NCI-H2171 treated with DMSO at 0.1 percent for 48 hours (cell line): Measurements from ENCODE around the gene C17orf107.
"Not testable (repeated sequence)": the region's sequence is repeated elsewhere in the genome, so short reads cannot be mapped to it uniquely, and the experiment has no call there.

Experiments
- DNase-seq: peaks from one replicate; lab custom pipeline; 2025; lab: John Stamatoyannopoulos, UW

C17orf107 gene

GRCh38 chr17:4901108-4901647 lies 1.8 kb downstream of the C17orf107 start:
- no peak for DNase-seq

- DNase-seq: no peak
These were observed 2.5 kb downstream of the C17orf107 start for GRCh38 chr17:4901648-4902344.

- no peak for DNase-seq
These were observed 3.2 kb downstream of the C17orf107 start for GRCh38 chr17:4902540-4902939.

- DNase-seq: peak; percentile 84
These were observed 3.9 kb downstream of the C17orf107 start, which contains the start of gene CHRNE for GRCh38 chr17:4903051-4903818. Gene CHRNE, minus strand, starts transcription at chr17:4903098. Its CDS starts 35 bp downstream, at chr17:4903063.

- not testable (repeated sequence) for DNase-seq
These were observed 7.3 kb downstream of the C17orf107 start for GRCh38 chr17:4906642-4907041.

- DNase-seq: no peak
These were observed 9.0 kb downstream of the C17orf107 start for GRCh38 chr17:4908301-4908700.

GRCh38 chr17:4908711-4909496 lies 9.6 kb downstream of the C17orf107 start:
- DNase-seq: peak; percentile 36

GRCh38 chr17:4913994-4914393 lies 14.7 kb downstream of the C17orf107 start:
- no peak for DNase-seq

- not testable (repeated sequence) for DNase-seq
These were observed 15.2 kb downstream of the C17orf107 start for GRCh38 chr17:4914551-4914950.

GRCh38 chr17:4919511-4920047 lies 20.2 kb downstream of the C17orf107 start:
- DNase-seq: no peak

- no peak for DNase-seq
These were observed 21.2 kb downstream of the C17orf107 start for GRCh38 chr17:4920351-4921048.

GRCh38 chr17:4921320-4921719 lies 22.0 kb downstream of the C17orf107 start:
- DNase-seq: no peak

GRCh38 chr17:4926577-4927335 lies 27.4 kb downstream of the C17orf107 start:
- DNase-seq: not testable (repeated sequence)

GRCh38 chr17:4928881-4929280 lies 29.5 kb downstream of the C17orf107 start:
- no peak for DNase-seq

- no peak for DNase-seq
These were observed 32.6 kb downstream of the C17orf107 start, which contains the start of gene GP1BA for GRCh38 chr17:4931963-4932362. Gene GP1BA, plus strand, starts transcription at chr17:4932277. Its CDS starts 328 bp downstream, at chr17:4932605.

- DNase-seq: no peak
These were observed 33.4 kb downstream of the C17orf107 start for GRCh38 chr17:4932756-4933155.

- no peak for DNase-seq
These were observed 34.3 kb downstream of the C17orf107 start for GRCh38 chr17:4933646-4934045.

GRCh38 chr17:4934173-4934979 lies 35.0 kb downstream of the C17orf107 start:
- DNase-seq: no peak

- no peak for DNase-seq
These were observed 36.3 kb downstream of the C17orf107 start for GRCh38 chr17:4935650-4936049.

GRCh38 chr17:4936436-4936835 lies 37.1 kb downstream of the C17orf107 start:
- no peak for DNase-seq
